ENCODE measurements around the gene SAMD4A.
A peak's percentile ranks its signal among the peaks of the same experiment; 100 is the strongest.

Gene SAMD4A

DNA sequence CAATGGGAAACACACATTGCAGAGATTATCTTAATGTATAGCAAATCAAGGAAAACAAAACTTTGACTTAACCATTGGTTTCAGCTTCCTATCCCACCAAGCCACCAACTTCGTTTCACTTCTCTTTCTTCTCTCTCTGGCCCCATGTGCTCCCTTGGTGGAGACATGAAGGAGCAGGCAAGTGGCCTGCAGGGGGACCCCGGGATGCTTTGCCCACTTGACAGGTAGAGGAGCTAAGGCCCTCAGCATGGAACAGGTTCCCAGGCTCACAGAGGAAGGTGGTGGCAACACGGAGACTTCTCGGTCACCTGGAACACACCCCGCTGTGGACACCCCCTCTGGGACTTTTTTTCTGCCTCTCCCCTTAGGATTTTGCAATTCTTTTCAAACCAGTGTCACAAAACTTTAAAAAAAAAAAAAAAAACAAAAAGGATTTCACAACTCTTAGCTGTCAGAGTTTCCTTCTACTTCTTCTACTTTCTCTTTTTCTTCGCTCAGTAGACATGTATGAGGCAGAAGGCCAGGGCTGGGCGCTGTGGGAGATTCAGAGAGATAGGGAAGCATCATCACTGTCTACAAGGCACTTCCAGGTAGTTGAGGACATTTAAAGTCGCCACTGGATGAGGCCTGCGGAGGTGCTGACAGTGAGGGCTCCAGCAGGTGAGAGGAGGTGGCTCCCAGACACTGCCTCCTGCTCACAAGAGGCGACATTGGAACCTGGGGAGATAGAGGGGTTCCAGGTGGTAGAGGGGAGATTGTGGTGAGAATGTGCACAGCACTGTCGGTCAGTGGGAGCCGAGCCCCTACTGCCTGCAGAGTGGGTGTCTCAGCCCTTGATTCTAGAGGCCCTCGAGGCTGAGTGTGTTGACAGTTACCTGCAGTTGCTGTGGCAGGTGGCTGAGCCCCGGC is 216.1 kb downstream of the SAMD4A start:
- no peak overlapping the region for H3K4me2 ChIP-seq (ENCODE audit: low read depth, low read length, poor library complexity, severe bottlenecking)

DNA sequence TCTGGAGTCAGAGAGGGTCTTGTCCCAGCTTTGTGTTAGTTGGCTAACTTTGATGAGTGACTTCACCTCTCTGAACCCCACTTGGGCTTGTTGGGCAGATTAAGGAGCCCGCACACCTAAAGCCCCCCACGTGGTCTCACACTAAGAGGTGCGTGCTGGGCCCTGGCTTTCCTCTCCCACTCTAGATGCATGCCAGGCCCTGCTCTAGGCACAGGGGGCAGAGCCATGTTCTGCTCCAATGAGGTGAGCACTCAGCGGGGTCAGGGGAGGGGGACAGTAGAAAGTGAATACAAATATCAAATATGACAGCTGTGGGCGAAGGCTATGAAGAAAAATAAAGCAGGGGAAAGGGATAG is 216.7 kb downstream of the SAMD4A start:
- Histone ChIP-seq H3K9ac (ENCODE audit: low read length) (no peak overlapping the region), H3K79me2 (ENCODE audit: insufficient read depth, low read length) (no peaks in the 10 kb centered on the region), H2AFZ (ENCODE audit: low read depth, low read length, severe bottlenecking) (no peak overlapping the region), H3K4me2 (ENCODE audit: low read depth, low read length, poor library complexity, severe bottlenecking) (no peak overlapping the region), H3K27ac (ENCODE audit: low read depth, low read length) (no peak overlapping the region), H3K27me3 (ENCODE audit: low read length) (no peaks in the 10 kb centered on the region), H4K20me1 (ENCODE audit: low read depth, low read length) (no peaks in the 10 kb centered on the region), H3F3A (ENCODE audit: insufficient read depth) (no peaks in the 10 kb centered on the region), H3K9me2 (replicated peaks; ENCODE audit: insufficient read depth, low read length) (no peaks in the 10 kb centered on the region), H3K4me3 (ENCODE audit: insufficient read depth, low read length, poor library complexity, severe bottlenecking) (no peak overlapping the region), H3K36me3 (ENCODE audit: low read length) (no peaks in the 10 kb centered on the region), H3K9me3 (ENCODE audit: insufficient read depth, low read length) (no peaks in the 10 kb centered on the region)
- no peak for TF ChIP-seq EZH2phosphoT487 (conservative IDR thresholded peaks at IDR 0.05; ENCODE audit: low read length)
- TF ChIP-seq, protein P1, sequence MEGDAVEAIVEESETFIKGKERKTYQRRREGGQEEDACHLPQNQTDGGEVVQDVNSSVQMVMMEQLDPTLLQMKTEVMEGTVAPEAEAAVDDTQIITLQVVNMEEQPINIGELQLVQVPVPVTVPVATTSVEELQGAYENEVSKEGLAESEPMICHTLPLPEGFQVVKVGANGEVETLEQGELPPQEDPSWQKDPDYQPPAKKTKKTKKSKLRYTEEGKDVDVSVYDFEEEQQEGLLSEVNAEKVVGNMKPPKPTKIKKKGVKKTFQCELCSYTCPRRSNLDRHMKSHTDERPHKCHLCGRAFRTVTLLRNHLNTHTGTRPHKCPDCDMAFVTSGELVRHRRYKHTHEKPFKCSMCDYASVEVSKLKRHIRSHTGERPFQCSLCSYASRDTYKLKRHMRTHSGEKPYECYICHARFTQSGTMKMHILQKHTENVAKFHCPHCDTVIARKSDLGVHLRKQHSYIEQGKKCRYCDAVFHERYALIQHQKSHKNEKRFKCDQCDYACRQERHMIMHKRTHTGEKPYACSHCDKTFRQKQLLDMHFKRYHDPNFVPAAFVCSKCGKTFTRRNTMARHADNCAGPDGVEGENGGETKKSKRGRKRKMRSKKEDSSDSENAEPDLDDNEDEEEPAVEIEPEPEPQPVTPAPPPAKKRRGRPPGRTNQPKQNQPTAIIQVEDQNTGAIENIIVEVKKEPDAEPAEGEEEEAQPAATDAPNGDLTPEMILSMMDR (IDR thresholded peaks at IDR 0.05; ENCODE audit: insufficient read depth, low read length, poor library complexity, severe bottlenecking) = no peak

More for the DNA sequence above, 216.1 kb downstream of the SAMD4A start:
- Histone ChIP-seq H3F3A (ENCODE audit: insufficient read depth) (no peaks in the 10 kb centered on the region), H2AFZ (ENCODE audit: low read depth, low read length, severe bottlenecking) (no peak overlapping the region), H3K4me3 (ENCODE audit: insufficient read depth, low read length, poor library complexity, severe bottlenecking) (no peak overlapping the region), H3K9ac (ENCODE audit: low read length) (no peak overlapping the region), H3K27ac (ENCODE audit: low read depth, low read length) (no peak overlapping the region), H4K20me1 (ENCODE audit: low read depth, low read length) (no peaks in the 10 kb centered on the region), H3K27me3 (ENCODE audit: low read length) (no peaks in the 10 kb centered on the region), H3K36me3 (ENCODE audit: low read length) (no peaks in the 10 kb centered on the region), H3K9me3 (ENCODE audit: insufficient read depth, low read length) (no peaks in the 10 kb centered on the region), H3K9me2 (replicated peaks; ENCODE audit: insufficient read depth, low read length) (no peaks in the 10 kb centered on the region), H3K79me2 (ENCODE audit: insufficient read depth, low read length) (no peaks in the 10 kb centered on the region)
- TF ChIP-seq EZH2phosphoT487 (conservative IDR thresholded peaks at IDR 0.05; ENCODE audit: low read length) = no peak
- TF ChIP-seq, protein P1 (IDR thresholded peaks at IDR 0.05; ENCODE audit: insufficient read depth, low read length, poor library complexity, severe bottlenecking) = peak; percentile 56

GRCh38 chr14:54784060-54784459 is 217.1 kb downstream of the SAMD4A start:
- H3K9me2 ChIP-seq (replicated peaks; ENCODE audit: insufficient read depth, low read length) = no peaks in the 10 kb centered on the region
- no peak overlapping the region for H3K27ac ChIP-seq (ENCODE audit: low read depth, low read length)
- no peaks in the 10 kb centered on the region for H3K36me3 ChIP-seq (ENCODE audit: low read length)
- H3K4me2 ChIP-seq (ENCODE audit: low read depth, low read length, poor library complexity, severe bottlenecking) = no peak overlapping the region
- no peaks in the 10 kb centered on the region for H3K79me2 ChIP-seq (ENCODE audit: insufficient read depth, low read length)
- H3K9me3 ChIP-seq (ENCODE audit: insufficient read depth, low read length) = no peaks in the 10 kb centered on the region
- no peaks in the 10 kb centered on the region for H3K27me3 ChIP-seq (ENCODE audit: low read length)
- no peaks in the 10 kb centered on the region for H3F3A ChIP-seq (ENCODE audit: insufficient read depth)
- no peaks in the 10 kb centered on the region for H4K20me1 ChIP-seq (ENCODE audit: low read depth, low read length)
- H3K4me3 ChIP-seq (ENCODE audit: insufficient read depth, low read length, poor library complexity, severe bottlenecking) = no peak overlapping the region
- no peak overlapping the region for H3K9ac ChIP-seq (ENCODE audit: low read length)
- no peak for TF ChIP-seq EZH2phosphoT487 (conservative IDR thresholded peaks at IDR 0.05; ENCODE audit: low read length)
- TF ChIP-seq, protein P1 (IDR thresholded peaks at IDR 0.05; ENCODE audit: insufficient read depth, low read length, poor library complexity, severe bottlenecking) = no peak
- no peak overlapping the region for H2AFZ ChIP-seq (ENCODE audit: low read depth, low read length, severe bottlenecking)

All from SU-DHL-6 (cell line).